A673 (cell line): ENCODE measurements around the gene KRT27. TPM values are rescaled to one million over a fixed set of nuclear protein-coding genes. Genes with fewer than 3 reads are reported as not detected.

Experiments
- BruUV-seq: library from RNA; stranded (reverse); fragments of 400-500 nt; replicated peaks from 2 replicates; lab custom pipeline; 2021; lab: Mats Ljungman, UMichigan
- CTCF ChIA-PET: fragments of 300-600 bp; sonication (Branson Sonifier 250); formaldehyde crosslinking; loops from one replicate; lab custom pipeline; 2022; ENCODE audit warnings: antibody characterized with exemption; lab: Charles Lee
- POLR2A ChIA-PET: fragments of 300-600 bp; sonication (Branson Sonifier 250); formaldehyde crosslinking; loops from one replicate; lab custom pipeline; 2022; ENCODE audit warnings: antibody characterized with exemption; ENCODE audit not compliant: low non-redundant PET; lab: Charles Lee
- DNase-seq: peaks from one replicate; pipeline ENCODE4 v3.0.0-alpha.2; 2015; ENCODE audit warnings: low spot score
- H3K27ac ChIP-seq: fragments of 200-600 bp; sonication (generic); 2 replicates; pipeline ENCODE4 v1.5.1; 2016; ENCODE audit warnings: mixed run types, low read depth, mild to moderate bottlenecking, mixed read lengths, antibody characterized with exemption, low read length; ENCODE audit not compliant: poor library complexity, severe bottlenecking
- H3K27me3 ChIP-seq: fragments of 200-600 bp; sonication (generic); replicated peaks from 2 replicates; pipeline ENCODE4 v1.6.1; 2017; ENCODE audit warnings: mixed run types, low read depth, mild to moderate bottlenecking, mixed read lengths, antibody characterized with exemption, low read length; ENCODE audit not compliant: insufficient read depth, poor library complexity
- H3K36me3 ChIP-seq: fragments of 200-600 bp; sonication (generic); 2 replicates; pipeline ENCODE4 v1.6.1; 2016; ENCODE audit warnings: mixed run types, mild to moderate bottlenecking, mixed read lengths, antibody characterized with exemption, low read length; ENCODE audit not compliant: insufficient read depth, poor library complexity, severe bottlenecking
- H3K4me1 ChIP-seq: fragments of 200-600 bp; sonication (generic); 2 replicates; pipeline ENCODE4 v1.6.1; 2017; ENCODE audit warnings: mixed run types, mild to moderate bottlenecking, mixed read lengths, antibody characterized with exemption, low read length; ENCODE audit not compliant: insufficient read depth, poor library complexity, severe bottlenecking
- H3K4me3 ChIP-seq: fragments of 200-600 bp; sonication (generic); 2 replicates; pipeline ENCODE4 v1.5.1; 2016; ENCODE audit warnings: low read depth, mixed run types, mild to moderate bottlenecking, mixed read lengths, low read length; ENCODE audit not compliant: poor library complexity, severe bottlenecking
- H3K9me3 ChIP-seq: fragments of 200-600 bp; sonication (generic); 2 replicates; pipeline ENCODE4 v1.6.1; 2016; ENCODE audit warnings: mixed run types, low read depth, mild to moderate bottlenecking, mixed read lengths, antibody characterized with exemption, low read length; ENCODE audit not compliant: poor library complexity, severe bottlenecking
- EZH2 ChIP-seq: fragments of 200-600 bp; sonication (generic); IDR thresholded peaks from 2 replicates; pipeline ENCODE4 v1.6.1; 2017; ENCODE audit warnings: borderline replicate concordance, low read depth, mild to moderate bottlenecking, mixed read lengths, antibody characterized with exemption, low read length; ENCODE audit not compliant: poor library complexity, severe bottlenecking
- intact Hi-C: fragments of 100-400 bp; cut with micrococcal nuclease; formaldehyde crosslinking; loops from one replicate; pipeline ENCODE4 v1.10.0; 2022; ENCODE audit not compliant: unreplicated experiment
- total RNA-seq: library from RNA; stranded (reverse); gene quantifications from 2 replicates; pipeline ENCODE4 v1.2.3, GENCODE V29; 2021
- TF ChIP-seq, protein P1 (sequence below): fragments of 300-800, 200-600 bp; sonication (generic); conservative IDR thresholded peaks from 2 replicates; pipeline ENCODE4 v1.5.1; 2017; ENCODE audit warnings: low read depth, mild to moderate bottlenecking, antibody characterized with exemption, low read length, moderate library complexity, mixed read lengths

Gene KRT27
- total RNA-seq, 1 experiment from 2014 or later = not detected

DNA sequence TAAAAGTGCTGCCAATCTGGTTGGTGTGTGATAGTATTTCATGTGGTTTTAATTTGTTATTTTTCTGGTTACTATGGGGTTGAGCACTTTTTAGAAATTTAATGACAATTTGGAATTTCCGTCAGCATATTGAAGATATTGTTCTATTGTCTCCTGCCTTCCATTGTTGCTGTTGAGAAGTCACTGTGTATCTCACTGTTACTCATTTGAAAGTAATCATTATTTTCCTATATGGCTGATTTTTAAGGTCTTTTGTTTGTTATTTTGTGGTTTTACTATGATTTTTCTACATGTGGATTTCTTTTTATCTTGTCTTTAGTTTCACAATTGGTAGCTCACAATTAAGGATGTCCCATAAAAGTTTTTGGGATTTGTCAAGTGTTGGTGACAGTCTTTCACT lies 18.6 kb downstream of the KRT27 start:
- Histone ChIP-seq H3K36me3 (no peaks in the 10 kb centered on the region), H3K9me3 (peaks cover 9% of the 10 kb centered on the region), H3K4me1 (no peaks in the 10 kb centered on the region), H3K27ac (no peak overlapping the region), H3K27me3 (no peaks in the 10 kb centered on the region), H3K4me3 (no peak overlapping the region)
- ChIA-PET POLR2A (no interaction called here), CTCF (no interaction called here)
- no peak for TF ChIP-seq EZH2
- TF ChIP-seq, protein P1, sequence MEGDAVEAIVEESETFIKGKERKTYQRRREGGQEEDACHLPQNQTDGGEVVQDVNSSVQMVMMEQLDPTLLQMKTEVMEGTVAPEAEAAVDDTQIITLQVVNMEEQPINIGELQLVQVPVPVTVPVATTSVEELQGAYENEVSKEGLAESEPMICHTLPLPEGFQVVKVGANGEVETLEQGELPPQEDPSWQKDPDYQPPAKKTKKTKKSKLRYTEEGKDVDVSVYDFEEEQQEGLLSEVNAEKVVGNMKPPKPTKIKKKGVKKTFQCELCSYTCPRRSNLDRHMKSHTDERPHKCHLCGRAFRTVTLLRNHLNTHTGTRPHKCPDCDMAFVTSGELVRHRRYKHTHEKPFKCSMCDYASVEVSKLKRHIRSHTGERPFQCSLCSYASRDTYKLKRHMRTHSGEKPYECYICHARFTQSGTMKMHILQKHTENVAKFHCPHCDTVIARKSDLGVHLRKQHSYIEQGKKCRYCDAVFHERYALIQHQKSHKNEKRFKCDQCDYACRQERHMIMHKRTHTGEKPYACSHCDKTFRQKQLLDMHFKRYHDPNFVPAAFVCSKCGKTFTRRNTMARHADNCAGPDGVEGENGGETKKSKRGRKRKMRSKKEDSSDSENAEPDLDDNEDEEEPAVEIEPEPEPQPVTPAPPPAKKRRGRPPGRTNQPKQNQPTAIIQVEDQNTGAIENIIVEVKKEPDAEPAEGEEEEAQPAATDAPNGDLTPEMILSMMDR = no peak
- intact Hi-C loops = no loop called here
- BruUV-seq = no TSS peak
- no peak for DNase-seq

DNA sequence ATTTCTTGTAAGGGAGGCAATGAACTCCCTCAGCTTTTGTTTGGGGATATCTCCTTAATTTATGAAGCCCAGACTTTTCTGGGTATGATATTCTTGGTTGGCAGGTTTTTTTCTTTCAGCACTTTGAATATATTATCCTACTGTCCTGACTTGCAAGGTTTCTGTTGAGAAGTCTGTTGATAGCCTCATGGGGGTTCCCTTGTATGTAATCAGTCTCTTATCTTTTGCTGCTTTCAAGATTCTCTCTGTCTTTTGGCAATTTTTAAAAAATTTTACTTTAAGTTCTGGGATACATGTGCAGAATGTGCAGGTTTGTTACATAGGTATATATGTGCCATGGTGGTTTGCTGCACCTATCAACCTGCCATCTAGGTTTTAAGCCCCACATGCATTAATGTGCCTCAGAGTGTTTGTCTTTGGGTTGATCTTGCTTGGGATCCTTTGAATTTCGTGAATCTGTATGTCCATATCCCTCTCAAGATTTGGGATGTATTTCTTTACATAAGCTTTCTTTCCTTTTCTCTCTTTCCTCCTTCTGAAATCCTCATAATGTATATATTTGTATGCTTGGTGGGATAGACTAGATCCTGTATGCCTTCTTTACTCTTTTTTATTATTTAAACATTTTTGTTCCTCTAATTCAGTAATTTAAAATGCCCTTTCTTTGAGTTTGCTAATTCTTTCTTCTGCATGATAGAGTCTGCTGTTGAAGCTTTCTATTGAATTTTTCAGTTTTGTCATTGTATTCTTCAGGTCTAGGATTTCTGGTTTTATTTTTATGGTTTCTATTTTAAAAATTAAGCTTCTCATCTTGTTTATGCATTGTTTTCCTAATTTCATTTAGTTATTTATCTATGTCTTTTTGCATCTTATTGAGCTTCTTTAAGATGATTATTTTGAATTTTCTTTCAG lies 22.0 kb downstream of the KRT27 start:
- ChIA-PET POLR2A (no interaction called here), CTCF (no interaction called here)
- Histone ChIP-seq H3K9me3 (peaks cover 9% of the 10 kb centered on the region), H3K4me1 (no peaks in the 10 kb centered on the region), H3K27ac (no peak overlapping the region), H3K4me3 (no peak overlapping the region), H3K27me3 (no peaks in the 10 kb centered on the region), H3K36me3 (no peaks in the 10 kb centered on the region)
- no peak for TF ChIP-seq EZH2
- TF ChIP-seq, protein P1 = no peak
- intact Hi-C loops = no loop called here
- no TSS peak for BruUV-seq
- no peak for DNase-seq

DNA sequence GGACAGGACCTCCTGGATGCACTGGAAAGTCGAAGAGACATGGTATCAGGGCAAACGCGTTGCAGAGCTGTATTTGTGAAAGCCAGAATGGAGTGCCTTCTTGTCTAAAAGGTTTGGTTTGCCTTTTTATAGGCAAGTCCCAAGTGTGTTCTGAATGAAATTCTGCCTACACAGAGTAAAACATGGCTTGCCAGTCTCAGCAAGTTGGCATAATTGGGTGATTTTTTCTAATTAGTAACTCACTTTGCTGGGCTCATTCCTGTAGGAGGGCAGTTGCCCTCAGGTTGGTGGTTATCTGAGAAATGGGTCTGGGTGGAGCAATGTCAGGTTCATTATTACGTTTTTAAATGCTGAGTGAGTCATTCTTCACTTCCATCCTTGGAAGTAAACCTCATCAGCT lies 27.1 kb downstream of the KRT27 start, which contains the start of gene KRT25:
Gene KRT25 (minus strand): TSS at position 101 of the 400 bp plus-strand sequence. CDS start 60 bp downstream, at position 41.
- no TSS peak for BruUV-seq
- TF ChIP-seq EZH2 = no peak
- TF ChIP-seq, protein P1 = no peak
- H3K27ac ChIP-seq = no peak within 1 kb of the TSS
- intact Hi-C loops = no loop called here
- H3K9me3 ChIP-seq = peaks cover 4% of the 10 kb centered on the region
- no peak within 1 kb of the TSS for H3K4me3 ChIP-seq
- POLR2A ChIA-PET = no interaction called here
- H3K36me3 ChIP-seq = no peaks in the 10 kb centered on the region
- H3K4me1 ChIP-seq = peaks cover 13% of the 10 kb centered on the region
- CTCF ChIA-PET = no interaction called here
- DNase-seq = no peak
- H3K27me3 ChIP-seq = no peaks in the 10 kb centered on the region
